GM12865 (cell line): ENCODE measurements around the gene PTPRN2.
"Not testable (repeated sequence)": the region's sequence is repeated elsewhere in the genome, so short reads cannot be mapped to it uniquely, and the experiment has no call there.

Experiments
- DNase-seq: peaks from one replicate; pipeline ENCODE4 v3.0.0; 2010; ENCODE audit warnings: low read depth
- H3K4me3 ChIP-seq: 2 replicates; pipeline ENCODE4 v1.5.1; 2011; ENCODE audit warnings: mild to moderate bottlenecking, low read depth, low read length, control low read depth
- TF ChIP-seq, protein P1 (sequence below): IDR thresholded peaks from 2 replicates; pipeline ENCODE4 v1.5.1; 2011; ENCODE audit warnings: low read length, control low read depth, low read depth, inconsistent platforms; ENCODE audit not compliant: insufficient read depth; ENCODE audit errors: missing control alignments

The PTPRN2 gene

DNA sequence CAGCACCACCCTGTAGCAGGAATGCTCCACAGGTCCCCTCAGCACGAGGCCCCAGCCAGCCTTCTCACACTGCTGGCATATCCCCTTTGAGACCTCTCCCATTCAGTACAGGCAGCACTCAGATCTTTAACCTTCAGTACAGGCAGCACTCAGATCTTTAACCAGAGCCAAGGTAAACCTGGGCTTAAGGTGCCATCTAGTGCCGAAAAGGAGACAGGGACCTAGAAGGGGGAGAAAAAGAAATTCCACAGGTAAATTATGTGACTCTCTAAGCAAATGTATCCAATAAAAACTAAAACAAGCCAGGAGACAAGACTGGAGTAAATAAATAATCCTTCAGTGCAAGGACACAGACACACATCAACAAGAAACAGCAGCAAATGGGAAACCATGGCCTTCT lies 358.6 kb downstream of the PTPRN2 start:
- DNase-seq: no peak
- H3K4me3 ChIP-seq: no peak overlapping the region
- TF ChIP-seq, protein P1, sequence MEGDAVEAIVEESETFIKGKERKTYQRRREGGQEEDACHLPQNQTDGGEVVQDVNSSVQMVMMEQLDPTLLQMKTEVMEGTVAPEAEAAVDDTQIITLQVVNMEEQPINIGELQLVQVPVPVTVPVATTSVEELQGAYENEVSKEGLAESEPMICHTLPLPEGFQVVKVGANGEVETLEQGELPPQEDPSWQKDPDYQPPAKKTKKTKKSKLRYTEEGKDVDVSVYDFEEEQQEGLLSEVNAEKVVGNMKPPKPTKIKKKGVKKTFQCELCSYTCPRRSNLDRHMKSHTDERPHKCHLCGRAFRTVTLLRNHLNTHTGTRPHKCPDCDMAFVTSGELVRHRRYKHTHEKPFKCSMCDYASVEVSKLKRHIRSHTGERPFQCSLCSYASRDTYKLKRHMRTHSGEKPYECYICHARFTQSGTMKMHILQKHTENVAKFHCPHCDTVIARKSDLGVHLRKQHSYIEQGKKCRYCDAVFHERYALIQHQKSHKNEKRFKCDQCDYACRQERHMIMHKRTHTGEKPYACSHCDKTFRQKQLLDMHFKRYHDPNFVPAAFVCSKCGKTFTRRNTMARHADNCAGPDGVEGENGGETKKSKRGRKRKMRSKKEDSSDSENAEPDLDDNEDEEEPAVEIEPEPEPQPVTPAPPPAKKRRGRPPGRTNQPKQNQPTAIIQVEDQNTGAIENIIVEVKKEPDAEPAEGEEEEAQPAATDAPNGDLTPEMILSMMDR: no peak

DNA sequence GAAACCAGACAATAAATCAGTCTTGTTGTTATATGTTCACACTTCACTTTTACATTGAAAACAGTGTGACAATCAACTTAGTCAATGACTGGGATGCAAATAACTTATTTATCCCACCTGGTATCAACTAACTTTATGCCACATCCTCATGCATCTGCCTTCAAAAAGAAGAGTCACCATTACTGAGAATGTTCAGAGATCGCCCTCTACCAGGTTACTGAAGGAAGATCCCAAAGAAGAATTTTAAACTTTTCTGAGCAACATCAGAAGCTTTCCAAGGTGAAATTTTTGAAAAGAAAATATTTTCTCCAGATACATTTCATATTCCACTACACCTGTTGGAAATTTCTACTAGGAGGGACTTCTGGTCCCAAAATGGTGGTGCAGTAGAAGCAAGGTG lies 359.5 kb downstream of the PTPRN2 start:
- TF ChIP-seq, protein P1: no peak
- no peak for DNase-seq
- no peak overlapping the region for H3K4me3 ChIP-seq

DNA sequence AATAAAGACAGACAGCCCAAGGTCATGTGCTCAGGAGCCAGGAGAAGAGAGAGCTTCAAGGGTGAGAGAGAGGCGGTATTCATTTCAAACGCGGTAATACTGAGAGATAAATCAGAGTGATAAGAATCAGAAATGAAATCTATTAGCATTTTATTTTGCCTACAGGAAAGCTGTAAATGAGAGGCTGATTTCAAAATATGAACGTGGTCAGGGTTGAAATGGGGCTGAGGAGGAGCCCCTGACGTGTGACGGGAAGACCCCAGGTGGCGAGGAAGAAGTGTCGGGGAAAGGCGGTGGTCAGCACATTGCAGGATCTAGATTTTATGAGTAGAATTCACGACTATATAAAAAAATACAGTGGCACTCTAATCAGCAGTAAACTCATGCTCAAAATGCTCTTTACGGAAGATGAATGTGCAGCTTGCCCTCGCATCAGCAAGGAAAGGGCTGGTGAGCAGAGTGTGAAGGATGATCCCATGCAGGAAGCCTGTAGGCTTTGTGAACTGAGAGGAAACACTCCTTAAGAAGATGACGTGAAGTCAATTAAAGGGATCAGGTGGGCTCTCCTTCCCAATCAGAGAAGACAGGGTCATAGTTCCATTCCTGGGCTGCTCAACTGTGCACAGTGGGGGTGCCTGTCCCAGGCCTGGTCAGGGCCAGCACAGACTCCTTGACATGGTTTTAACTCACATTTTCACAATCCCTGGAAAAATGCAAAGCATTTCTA lies 360.2 kb downstream of the PTPRN2 start:
- TF ChIP-seq, protein P1: no peak
- no peak overlapping the region for H3K4me3 ChIP-seq
- DNase-seq: no peak

DNA sequence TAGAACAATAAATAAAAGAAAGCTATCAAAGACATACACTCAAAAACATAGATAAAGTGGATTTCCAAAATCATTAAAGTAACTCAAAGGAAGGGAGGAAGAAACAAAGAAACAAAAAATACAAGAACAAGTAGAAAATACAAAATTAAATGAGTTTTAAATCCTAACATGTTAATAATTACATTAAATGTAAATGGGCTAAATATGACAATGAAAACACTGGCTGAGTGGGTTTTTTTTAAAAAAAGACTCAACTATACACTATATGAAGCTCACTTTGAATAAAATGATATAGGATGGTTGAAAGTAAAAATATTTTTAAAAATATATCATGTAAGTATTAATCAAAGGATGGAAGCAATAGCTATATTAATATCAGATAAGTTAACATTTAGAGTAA lies 371.4 kb downstream of the PTPRN2 start:
- DNase-seq: no peak
- no peak overlapping the region for H3K4me3 ChIP-seq
- TF ChIP-seq, protein P1: no peak

DNA sequence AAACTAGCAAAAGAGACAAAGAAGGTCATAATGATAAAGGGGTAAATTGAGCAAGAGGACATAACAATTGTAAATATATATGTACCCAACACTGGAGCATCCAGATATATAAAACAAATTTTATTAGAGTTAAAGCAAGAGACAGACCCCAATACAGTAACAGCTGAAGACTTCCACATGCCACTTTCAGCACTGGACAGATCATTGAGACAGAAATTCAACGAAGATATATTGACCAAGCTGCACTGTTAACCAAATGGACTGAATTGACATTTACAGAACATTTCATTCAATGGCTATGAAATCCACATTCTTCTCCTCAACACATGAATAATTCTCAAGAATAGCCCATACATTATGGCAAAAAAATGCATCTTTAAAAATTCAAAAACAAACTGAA lies 378.2 kb downstream of the PTPRN2 start:
- TF ChIP-seq, protein P1: no peak
- no peak overlapping the region for H3K4me3 ChIP-seq
- no peak for DNase-seq

DNA sequence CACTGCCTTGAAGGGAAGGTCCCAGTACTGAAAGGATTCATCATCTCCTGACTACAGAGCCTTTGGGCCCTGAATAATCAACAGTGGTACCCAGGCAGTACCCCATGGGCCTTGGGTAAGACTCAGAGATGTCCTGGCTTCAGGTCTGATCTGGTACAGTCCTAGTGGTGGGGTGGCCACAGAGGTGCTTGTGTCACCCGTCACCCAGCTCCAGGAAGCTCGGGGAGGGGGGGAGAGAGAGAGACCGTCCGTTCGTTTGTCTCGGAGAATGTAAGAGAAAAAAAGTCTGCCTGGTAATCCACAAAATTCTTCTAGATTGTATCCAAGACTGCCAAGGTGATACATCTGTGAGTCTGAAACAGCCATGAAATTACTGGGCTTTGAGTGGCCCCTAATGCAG lies 381.3 kb downstream of the PTPRN2 start:
- TF ChIP-seq, protein P1: no peak
- no peak overlapping the region for H3K4me3 ChIP-seq
- no peak for DNase-seq

DNA sequence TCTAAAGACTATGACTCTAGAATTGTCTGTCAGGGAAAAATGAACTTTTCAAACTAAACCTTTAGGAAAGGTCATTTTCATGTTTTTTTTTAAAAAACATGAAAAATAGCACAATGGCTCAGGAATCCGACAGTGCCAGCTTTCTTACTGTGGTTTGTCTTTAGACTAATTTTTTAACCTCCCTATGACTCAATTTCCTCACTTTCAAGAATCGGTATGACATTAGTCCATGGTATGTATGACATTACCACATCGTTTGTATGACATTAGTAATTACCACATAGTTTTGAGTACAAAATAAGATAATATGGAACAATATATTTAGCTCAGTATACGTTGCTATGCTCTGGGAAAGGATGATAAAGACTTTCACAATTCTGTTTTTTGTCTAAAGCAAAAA lies 383.2 kb downstream of the PTPRN2 start:
- TF ChIP-seq, protein P1: no peak
- H3K4me3 ChIP-seq: no peak overlapping the region
- DNase-seq: no peak

DNA sequence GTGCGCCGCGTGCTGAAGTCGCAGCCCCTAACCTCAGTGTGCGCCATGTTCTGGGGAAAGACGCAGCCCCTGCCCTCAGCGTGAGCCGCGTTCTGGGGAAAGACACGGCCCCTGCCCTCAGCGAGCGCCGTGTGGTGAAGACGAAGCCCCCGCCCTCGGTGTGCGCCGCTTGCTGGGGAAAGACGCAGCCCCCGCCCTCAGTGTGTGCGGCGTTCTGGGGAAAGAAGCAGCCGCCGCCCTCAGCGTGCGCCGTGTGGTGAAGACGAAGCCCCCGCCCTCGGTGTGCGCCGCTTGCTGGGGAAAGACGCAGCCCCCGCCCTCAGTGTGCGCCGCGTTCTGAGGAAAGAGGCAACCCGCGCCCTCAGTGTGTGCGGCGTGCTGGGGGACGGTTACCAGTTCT lies 383.7 kb downstream of the PTPRN2 start:
- DNase-seq, H3K4me3 ChIP-seq: not testable (repeated sequence)
